KMS-11 (cell line): ENCODE measurements around the gene MAPK8IP3.

Experiments used
- H2AFZ ChIP-seq: fragments of 200-600 bp; sonication (generic); 2 replicates; pipeline ENCODE4 v1.6.1; 2016; ENCODE audit warnings: antibody characterized with exemption, mixed run types, low read depth
- H3K27ac ChIP-seq: fragments of 200-600 bp; sonication (generic); 2 replicates; pipeline ENCODE4 v1.6.1; 2016; ENCODE audit warnings: mild to moderate bottlenecking, mixed run types
- H3K27me3 ChIP-seq: fragments of 200-600 bp; sonication (generic); 2 replicates; pipeline ENCODE4 v1.6.1; 2017; ENCODE audit warnings: mild to moderate bottlenecking, low read depth, mixed run types, moderate library complexity; ENCODE audit not compliant: insufficient read depth
- H3K36me3 ChIP-seq: fragments of 200-600 bp; sonication (generic); 2 replicates; pipeline ENCODE4 v1.6.1; 2017; ENCODE audit warnings: mild to moderate bottlenecking, mixed run types; ENCODE audit not compliant: insufficient read depth
- H3K4me1 ChIP-seq: fragments of 200-600 bp; sonication (generic); 2 replicates; pipeline ENCODE4 v1.6.1; 2016; ENCODE audit warnings: mild to moderate bottlenecking, low read depth, mixed run types; ENCODE audit not compliant: poor library complexity, severe bottlenecking
- H3K4me2 ChIP-seq: fragments of 200-600 bp; sonication (generic); 2 replicates; pipeline ENCODE4 v1.7.0; 2016; ENCODE audit warnings: mild to moderate bottlenecking, mixed run types
- H3K4me3 ChIP-seq: fragments of 200-600 bp; sonication (generic); IDR thresholded peaks from 2 replicates; pipeline ENCODE4 v1.6.1; 2017; ENCODE audit warnings: low read depth, low read length, mixed read lengths; ENCODE audit not compliant: insufficient read depth
- H3K79me2 ChIP-seq: fragments of 200-600 bp; sonication (generic); 2 replicates; pipeline ENCODE4 v1.6.1; 2016; ENCODE audit warnings: low read depth, mixed run types; ENCODE audit not compliant: insufficient read depth
- H3K9ac ChIP-seq: fragments of 200-600 bp; sonication (generic); 2 replicates; pipeline ENCODE4 v1.6.1; 2016; ENCODE audit warnings: mild to moderate bottlenecking, mixed run types
- H4K20me1 ChIP-seq: fragments of 200-600 bp; sonication (generic); 2 replicates; pipeline ENCODE4 v1.6.1; 2016; ENCODE audit warnings: mild to moderate bottlenecking, mixed run types; ENCODE audit not compliant: insufficient read depth
- TF ChIP-seq, protein P1 (sequence below): fragments of 200-600 bp; sonication (generic); conservative IDR thresholded peaks from 2 replicates; pipeline ENCODE4 v1.6.1; 2017; ENCODE audit warnings: low read depth, mild to moderate bottlenecking, antibody characterized with exemption, low read length, moderate library complexity, mixed read lengths

MAPK8IP3 gene

DNA sequence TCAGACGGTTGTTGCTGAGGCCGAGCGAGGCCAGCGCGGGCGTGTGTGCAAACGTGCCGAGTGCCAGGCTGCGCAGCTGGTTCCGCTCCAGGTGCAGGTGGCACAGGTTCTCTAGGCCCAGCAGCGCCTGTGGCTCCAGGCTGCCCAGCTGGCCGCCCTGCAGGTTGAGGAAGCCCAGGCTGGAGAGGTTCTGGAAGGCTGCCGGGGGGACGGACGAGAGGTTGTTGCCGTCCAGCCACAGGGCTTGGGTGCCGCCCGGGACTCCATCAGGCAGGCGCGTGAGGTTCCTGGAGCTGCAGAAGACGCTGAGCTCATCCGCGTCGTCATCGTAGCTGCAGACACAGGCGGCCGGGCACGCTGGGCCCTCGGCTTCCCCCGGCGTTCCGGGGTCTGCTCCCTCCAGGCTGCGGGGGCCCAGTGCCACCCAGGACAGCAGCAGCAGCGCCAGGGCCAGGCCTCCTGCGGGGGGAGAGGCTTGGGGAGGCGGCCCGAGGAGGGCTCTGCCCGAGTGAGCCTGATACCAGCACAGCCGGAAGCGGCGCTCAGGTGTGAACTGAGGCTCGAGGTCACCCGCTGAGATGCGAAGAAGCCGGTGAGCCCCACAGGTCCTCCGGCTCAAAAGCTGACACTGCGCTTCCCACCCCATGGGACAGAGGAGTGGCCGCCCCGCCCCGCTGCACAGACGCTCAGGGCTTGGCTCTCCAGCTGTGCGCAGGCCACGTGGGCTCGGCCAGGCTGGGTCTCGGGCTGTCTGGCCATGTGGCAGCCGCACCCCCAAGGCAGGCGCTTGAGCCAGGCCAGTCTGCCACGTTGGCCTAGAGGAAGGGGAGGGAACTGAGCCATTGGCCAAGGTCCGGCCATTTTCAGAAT is 86.2 kb downstream of the MAPK8IP3 start:
- no peaks in the 10 kb centered on the region for H4K20me1 ChIP-seq
- TF ChIP-seq, protein P1, sequence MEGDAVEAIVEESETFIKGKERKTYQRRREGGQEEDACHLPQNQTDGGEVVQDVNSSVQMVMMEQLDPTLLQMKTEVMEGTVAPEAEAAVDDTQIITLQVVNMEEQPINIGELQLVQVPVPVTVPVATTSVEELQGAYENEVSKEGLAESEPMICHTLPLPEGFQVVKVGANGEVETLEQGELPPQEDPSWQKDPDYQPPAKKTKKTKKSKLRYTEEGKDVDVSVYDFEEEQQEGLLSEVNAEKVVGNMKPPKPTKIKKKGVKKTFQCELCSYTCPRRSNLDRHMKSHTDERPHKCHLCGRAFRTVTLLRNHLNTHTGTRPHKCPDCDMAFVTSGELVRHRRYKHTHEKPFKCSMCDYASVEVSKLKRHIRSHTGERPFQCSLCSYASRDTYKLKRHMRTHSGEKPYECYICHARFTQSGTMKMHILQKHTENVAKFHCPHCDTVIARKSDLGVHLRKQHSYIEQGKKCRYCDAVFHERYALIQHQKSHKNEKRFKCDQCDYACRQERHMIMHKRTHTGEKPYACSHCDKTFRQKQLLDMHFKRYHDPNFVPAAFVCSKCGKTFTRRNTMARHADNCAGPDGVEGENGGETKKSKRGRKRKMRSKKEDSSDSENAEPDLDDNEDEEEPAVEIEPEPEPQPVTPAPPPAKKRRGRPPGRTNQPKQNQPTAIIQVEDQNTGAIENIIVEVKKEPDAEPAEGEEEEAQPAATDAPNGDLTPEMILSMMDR = no peak
- no peaks in the 10 kb centered on the region for H3K27me3 ChIP-seq
- no peaks in the 10 kb centered on the region for H3K79me2 ChIP-seq
- H3K4me3 ChIP-seq = no peak overlapping the region
- no peaks in the 10 kb centered on the region for H3K36me3 ChIP-seq
- no peak overlapping the region for H2AFZ ChIP-seq
- no peaks in the 10 kb centered on the region for H3K4me1 ChIP-seq
- H3K9ac ChIP-seq = no peak overlapping the region
- no peak overlapping the region for H3K4me2 ChIP-seq
- no peak overlapping the region for H3K27ac ChIP-seq

DNA sequence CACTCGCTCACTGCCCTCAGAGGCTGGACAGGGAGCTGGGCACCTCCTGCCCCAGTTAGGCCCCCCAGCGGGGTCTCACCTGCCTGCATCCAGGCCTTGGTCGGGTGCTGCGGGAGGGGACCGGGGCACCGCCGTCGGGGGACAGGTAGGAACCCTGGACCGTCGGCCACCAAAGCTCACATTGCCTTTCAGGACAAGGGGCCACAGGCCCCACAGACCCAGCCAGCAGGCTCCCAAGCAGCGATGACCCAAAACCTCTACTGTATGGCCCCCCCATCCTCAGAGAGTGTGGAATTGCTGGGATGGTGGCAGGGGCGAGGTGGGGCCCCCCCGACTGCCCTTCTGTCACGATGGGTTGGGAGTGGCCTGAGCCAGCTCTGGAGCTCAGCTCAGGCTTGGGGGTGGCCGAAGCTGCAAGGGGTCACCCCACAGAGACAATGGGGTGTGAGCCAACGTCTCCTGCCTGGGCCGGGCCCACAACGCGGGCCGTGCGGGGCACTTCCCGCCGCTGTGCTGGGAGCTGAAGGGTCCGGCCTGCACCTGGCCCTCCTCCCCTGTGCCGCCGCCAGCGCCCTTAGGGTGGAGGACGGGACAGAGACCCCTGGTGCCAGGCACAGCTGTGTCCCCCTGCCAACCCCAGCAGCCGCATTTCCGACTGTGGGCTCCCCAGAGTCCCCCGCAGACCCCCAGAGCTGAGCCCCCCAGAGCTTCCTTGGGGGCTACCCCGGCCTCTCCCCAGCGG is 87.0 kb downstream of the MAPK8IP3 start:
- H3K4me2 ChIP-seq = no peak overlapping the region
- no peaks in the 10 kb centered on the region for H3K27me3 ChIP-seq
- no peak overlapping the region for H3K9ac ChIP-seq
- no peak overlapping the region for H3K27ac ChIP-seq
- no peaks in the 10 kb centered on the region for H4K20me1 ChIP-seq
- no peaks in the 10 kb centered on the region for H3K4me1 ChIP-seq
- no peak overlapping the region for H2AFZ ChIP-seq
- TF ChIP-seq, protein P1 = no peak
- no peaks in the 10 kb centered on the region for H3K36me3 ChIP-seq
- no peak overlapping the region for H3K4me3 ChIP-seq
- H3K79me2 ChIP-seq = no peaks in the 10 kb centered on the region

DNA sequence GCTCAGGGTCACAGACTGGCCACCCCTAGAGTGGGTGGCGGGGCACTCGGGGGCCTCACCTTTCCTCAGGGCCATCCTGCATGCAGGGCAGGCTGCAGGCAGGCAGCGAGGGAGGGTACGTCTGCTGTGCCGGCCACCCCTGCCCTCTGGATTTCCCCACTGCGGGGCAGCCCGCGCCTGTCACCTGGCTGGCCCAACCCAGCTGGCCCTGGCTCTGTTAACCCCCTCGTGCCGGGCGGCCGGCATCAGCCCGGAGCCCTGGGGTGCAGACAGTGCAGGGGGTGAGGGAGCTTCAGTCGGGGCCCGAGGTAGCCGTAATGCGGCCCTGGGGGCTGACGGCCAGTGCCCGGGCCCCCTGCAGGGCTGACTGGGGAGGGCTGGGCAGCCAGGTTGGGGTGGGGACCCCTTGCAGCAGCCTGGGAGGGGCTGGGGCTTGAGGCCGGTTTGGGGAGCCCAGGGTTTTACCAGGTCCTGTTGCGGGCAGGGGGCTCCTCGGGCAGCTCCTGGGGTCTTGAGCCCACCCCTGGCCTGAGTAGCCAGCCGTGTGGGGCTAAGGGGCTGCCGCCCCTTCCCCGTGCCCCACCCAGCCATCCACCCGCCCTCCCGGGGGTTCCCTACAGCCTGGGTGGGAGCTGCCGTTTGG is 87.7 kb downstream of the MAPK8IP3 start, which contains the start of gene IGFALS:
IGFALS (minus strand) TSS at position 128 of the 643 bp plus-strand sequence; CDS start at position 75, 53 bp downstream.
- Histone ChIP-seq H3K79me2 (no peaks in the 10 kb centered on the region), H4K20me1 (no peaks in the 10 kb centered on the region), H3K27ac (no peak within 1 kb of the TSS), H2AFZ (no peak within 1 kb of the TSS), H3K4me3 (no peak within 1 kb of the TSS), H3K9ac (no peak within 1 kb of the TSS), H3K4me1 (no peaks in the 10 kb centered on the region), H3K27me3 (no peaks in the 10 kb centered on the region), H3K36me3 (no peaks in the 10 kb centered on the region), H3K4me2 (no peak within 1 kb of the TSS)
- TF ChIP-seq, protein P1 = no peak

DNA sequence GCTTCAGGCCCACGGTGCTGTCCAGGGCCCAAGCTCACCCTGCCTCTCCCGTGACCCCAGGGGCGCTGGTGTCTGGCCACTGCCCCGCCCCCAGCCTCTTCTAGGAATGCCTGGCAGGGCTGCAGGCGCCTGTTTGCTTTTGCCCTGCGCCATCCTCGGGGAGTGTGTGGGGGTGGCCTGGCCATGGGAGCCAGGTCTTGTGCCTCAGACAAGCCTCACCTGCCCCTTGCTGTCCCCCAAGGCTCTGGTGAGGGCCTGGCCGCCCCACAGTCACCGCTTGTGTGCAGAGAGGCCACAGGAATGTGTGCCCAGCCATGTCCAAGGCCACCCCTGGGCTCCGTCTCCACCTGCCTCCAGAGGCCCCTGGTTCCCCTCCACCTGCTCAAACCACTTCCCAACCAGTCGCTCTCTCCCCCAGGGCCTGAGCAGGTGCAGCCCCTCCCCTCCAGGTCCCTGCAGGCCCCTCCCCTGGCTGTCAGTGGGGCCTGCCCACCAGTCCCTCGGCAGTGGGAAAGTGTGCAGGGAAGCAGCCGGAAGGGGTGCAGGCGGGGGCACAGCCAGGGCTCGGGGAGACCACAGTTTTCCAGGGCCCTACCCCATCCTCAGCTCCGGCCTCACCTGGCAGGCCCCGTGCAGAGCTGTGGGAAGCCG is 88.4 kb downstream of the MAPK8IP3 start:
- Histone ChIP-seq H3K9ac (no peak overlapping the region), H3K27ac (no peak overlapping the region), H2AFZ (no peak overlapping the region), H3K27me3 (no peaks in the 10 kb centered on the region), H4K20me1 (no peaks in the 10 kb centered on the region), H3K4me2 (no peak overlapping the region), H3K36me3 (no peaks in the 10 kb centered on the region), H3K79me2 (no peaks in the 10 kb centered on the region), H3K4me3 (no peak overlapping the region), H3K4me1 (no peaks in the 10 kb centered on the region)
- TF ChIP-seq, protein P1 = no peak
